ENCODE results near the gene PROX2.

The PROX2 gene

DNA sequence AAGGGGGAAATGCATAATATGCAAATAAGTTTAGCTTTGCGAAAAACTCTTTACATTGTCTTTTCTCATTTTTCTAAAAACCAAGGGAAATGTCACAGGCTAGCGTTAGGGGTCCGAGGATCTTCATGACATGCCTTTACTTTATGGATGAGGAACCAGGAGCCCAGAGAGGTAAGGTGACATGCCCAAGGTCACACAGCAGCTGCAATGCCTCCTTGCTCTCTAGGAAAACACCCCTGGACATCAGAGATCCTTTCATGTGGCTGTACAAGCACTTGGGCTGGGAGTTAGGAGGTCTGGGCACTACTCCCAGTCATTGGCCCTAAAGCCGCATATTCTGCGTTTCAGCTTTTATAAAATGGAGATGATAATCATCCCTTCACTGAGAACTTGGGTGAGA is 741 bp downstream of the PROX2 start:
- DNase-seq = no peak

- DNase-seq = no peak
These were observed 4.1 kb downstream of the PROX2 start for GRCh38 chr14:74871819-74872218.

GRCh38 chr14:74868739-74869138 is 7.2 kb downstream of the PROX2 start:
- DNase-seq = no peak

GRCh38 chr14:74867673-74868072 is 8.3 kb downstream of the PROX2 start:
- DNase-seq = peak; percentile 18

- DNase-seq = no peak
These were observed 9.1 kb downstream of the PROX2 start for GRCh38 chr14:74866708-74867389.

GRCh38 chr14:74865156-74865555 is 10.8 kb downstream of the PROX2 start:
- no peak for DNase-seq

- DNase-seq = no peak
These were observed 11.7 kb downstream of the PROX2 start for GRCh38 chr14:74864198-74864597.

DNA sequence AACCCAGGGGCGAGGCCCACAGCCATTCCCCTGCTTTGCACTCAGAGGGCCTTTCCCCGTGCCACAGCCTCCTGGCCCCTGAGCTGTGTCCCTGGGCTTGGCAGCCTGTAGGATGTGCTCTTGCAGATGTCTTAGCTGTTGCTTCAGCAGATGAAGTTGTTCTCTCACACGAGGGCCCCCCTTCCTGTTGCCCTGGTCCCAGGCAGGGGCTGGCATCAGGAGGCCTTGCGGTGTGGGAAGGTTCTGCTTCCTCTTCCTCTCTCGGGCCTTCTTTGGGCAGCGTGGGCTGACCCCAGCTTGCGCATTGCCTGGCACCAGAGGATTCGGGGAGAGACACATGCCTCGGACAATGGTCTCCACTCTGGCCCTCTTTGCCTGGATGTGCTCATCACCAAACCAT is 12.7 kb downstream of the PROX2 start:
- peak; percentile 1 for DNase-seq

DNA sequence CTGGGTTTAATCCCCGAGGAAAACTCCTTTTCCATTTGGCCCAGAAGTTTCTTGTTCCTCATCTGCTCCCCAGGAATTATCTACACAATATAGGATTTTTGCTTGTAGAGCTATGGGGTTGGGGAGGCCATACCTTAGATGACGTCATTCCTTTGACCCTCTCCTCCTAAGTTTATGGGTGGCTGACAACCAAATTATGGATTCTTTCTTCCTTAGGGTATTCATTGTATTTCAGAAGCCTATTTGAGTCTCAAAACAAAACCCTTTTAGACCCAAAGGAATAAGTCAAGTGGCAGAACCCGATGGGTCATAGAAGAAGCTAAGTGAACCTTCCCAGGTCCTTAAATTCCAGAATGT is 14.2 kb downstream of the PROX2 start:
- DNase-seq = no peak

GRCh38 chr14:74860899-74861733 is 14.8 kb downstream of the PROX2 start:
- DNase-seq = peak; percentile 80

GRCh38 chr14:74859757-74860552 is 16.0 kb downstream of the PROX2 start:
- no peak for DNase-seq

DNA sequence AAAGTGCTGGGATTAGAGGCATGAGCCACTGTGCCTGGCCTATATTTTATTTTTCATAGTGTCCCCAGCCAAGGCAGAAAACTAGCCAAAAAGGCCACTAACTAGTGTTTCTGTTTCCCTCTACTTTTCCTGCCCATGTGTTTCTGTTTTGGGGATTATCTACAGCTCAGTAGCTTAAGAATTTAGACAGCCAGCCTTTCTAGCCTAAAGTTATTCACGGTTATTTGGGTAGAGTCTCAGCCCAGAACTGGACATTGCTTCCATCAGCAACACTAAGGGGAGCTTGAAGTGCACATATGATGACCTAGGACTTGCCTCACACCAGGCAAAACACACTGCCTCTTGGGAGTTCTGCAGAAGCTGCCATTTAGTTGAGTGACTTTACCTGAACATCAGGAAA is 17.9 kb downstream of the PROX2 start:
- no peak for DNase-seq

DNA sequence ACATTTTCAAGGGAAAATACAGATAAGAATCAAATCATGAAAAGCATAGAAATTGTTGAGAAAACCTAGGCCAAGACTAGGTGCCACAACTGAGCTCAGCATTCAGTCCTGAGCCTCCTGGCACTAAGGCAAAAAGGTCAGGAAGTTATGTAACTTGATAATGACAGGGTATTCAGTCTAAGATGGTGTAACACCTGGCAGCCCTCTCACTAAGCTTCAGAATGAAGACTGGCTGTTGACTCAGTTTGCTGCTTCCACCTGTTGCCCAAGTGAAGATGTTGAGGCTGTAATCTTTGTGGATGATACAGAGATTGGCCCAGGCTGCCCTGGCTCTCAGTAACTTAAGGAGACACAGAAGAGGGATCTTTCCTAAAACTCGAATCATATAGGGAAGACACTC is 19.6 kb downstream of the PROX2 start:
- no peak for DNase-seq

- no peak for DNase-seq
These were observed 20.0 kb downstream of the PROX2 start for GRCh38 chr14:74855945-74856344.

- DNase-seq = no peak
These were observed 20.9 kb downstream of the PROX2 start for GRCh38 chr14:74855021-74855420.

- DNase-seq = no peak
These were observed 22.4 kb downstream of the PROX2 start for GRCh38 chr14:74853581-74853980.

DNA sequence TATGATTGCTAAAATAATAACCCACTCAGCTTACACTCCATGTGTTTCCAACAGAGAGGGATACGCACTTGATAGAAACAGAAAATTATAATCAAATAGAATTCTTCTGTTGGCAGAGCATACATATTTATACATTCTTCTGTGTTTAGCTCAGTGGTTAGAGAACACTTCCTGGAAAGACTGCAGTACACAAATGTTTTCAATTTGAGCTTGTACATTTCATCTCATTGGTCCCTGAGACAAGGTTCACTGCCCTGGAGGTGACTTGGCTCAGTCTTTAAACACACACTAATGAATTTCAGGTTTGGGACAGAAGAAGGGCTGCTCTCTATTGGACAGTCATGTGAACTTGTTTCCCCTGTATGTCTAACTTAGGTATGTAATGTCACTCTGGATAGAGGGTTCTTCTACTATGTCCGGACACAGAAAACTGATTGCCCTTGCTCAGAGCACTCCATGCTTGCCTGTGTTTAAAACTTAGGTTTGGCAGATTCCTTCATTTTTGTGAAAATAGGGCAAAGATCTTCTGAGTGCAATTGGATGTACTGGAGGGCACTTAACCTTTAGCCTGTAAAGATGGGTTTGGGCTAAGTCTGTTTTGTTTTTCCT is 22.9 kb downstream of the PROX2 start:
- DNase-seq = no peak

DNA sequence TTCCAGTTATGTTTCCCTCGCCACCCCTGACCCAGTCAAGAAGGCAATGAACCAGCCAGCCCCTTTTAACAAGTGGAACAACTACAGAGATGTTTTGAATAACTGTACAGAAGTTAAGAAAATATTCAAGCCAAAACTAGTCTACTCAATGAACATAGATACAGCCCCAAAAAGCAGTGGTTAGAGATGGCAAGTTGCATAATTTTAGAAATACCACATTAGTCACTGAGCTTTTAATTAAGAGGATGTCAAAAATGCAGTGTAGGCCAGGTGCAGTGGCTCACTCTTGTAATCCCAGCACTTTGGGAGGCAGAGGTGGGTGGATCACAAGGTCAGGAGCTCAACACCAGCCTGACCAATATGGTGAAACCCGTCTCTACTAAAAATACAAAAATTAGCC is 27.2 kb downstream of the PROX2 start:
- DNase-seq = no peak

- no peak for DNase-seq
These were observed 28.8 kb downstream of the PROX2 start for GRCh38 chr14:74846968-74847665.

DNA sequence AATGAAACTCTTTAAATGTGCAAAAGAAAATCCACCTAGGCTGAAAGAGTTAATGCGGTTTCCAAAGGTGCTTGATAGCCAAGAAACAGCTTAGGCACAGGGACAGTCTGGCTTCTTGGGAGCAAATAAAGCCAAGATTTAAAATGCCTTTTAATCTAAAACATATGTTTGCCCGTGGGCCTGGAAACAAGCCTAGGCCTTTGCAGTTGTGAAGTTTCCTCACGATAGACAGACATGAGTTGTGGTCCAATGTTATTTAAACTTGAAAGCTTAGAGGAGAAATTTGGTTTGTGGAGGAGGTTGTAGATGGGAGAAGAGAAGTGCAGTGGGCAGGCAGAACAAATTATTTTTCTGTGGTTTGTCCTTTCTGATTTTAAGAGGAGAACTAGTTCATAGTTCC is 29.8 kb downstream of the PROX2 start:
- no peak for DNase-seq

DNA sequence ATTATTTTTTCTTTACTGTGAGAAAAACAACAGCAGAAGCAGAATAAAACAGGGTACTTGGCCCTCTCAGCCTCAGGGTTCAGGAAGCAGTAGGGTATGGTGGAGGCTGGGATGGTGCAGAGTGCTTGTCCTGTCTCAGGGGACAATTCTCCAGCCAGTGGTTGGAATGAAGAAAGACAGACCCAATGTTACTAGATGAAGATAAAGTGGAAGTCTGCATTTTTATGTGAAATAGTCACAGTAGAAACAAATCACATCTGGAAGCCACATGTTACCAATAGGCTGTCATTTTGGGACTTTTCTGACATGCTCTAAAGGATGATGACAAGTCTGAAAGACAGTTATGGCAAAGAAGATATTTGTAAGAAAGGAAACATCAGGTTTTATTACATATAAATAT is 32.3 kb downstream of the PROX2 start:
- no peak for DNase-seq
